NAMALWA (cell line): ENCODE data around the gene CD163L1.
A peak's percentile ranks its signal among the peaks of the same experiment; 100 is the strongest.
"Not testable (repeated sequence)": the region's sequence is repeated elsewhere in the genome, so short reads cannot be mapped to it uniquely, and the experiment has no call there.

Experiments
- DNase-seq: peaks from one replicate; pipeline ENCODE4 v3.0.0-alpha.2; 2015; ENCODE audit warnings: low spot score

The CD163L1 gene

GRCh38 chr12:7444076-7444475 lies at the start of gene CD163L1:
TSS of gene CD163L1 (minus strand) at chr12:7444153. CDS start at chr12:7444127, 26 bp downstream.
- no peak for DNase-seq

- no peak for DNase-seq
These were observed 49.1 kb upstream of the CD163L1 start for GRCh38 chr12:7493006-7493405.

- no peak for DNase-seq
These were observed 42.6 kb upstream of the CD163L1 start for GRCh38 chr12:7486512-7486911.

- DNase-seq: no peak
These were observed 41.1 kb upstream of the CD163L1 start for GRCh38 chr12:7485095-7485494.

- DNase-seq: no peak
These were observed 39.4 kb upstream of the CD163L1 start for GRCh38 chr12:7483343-7483742.

- no peak for DNase-seq
These were observed 35.8 kb upstream of the CD163L1 start for GRCh38 chr12:7479771-7480170.

GRCh38 chr12:7472060-7472459 lies 28.1 kb upstream of the CD163L1 start:
- no peak for DNase-seq

- DNase-seq: peak; percentile 78
These were observed 16.7 kb upstream of the CD163L1 start for GRCh38 chr12:7460375-7461259.

DNA sequence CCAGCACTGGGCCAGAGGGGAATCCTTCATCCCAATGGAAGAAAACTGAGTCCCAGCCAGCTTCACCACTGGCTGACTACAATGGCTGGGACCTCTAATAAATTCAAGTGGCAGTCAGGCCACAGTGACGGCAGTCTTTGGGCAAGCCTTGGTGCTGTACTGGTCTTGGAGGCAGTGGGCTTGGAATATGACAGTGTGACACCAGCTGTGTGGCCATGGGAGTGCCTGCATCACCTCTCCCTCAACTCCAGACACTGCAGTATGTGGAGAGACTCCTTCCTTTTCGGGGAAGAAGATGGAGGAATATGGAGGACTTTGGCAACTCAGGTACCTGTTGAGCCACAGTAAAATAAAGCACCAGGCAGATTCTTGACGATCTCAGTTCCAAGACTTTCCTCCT lies 16.0 kb upstream of the CD163L1 start:
- no peak for DNase-seq

GRCh38 chr12:7451756-7452155 lies 7.8 kb upstream of the CD163L1 start:
- DNase-seq: no peak

DNA sequence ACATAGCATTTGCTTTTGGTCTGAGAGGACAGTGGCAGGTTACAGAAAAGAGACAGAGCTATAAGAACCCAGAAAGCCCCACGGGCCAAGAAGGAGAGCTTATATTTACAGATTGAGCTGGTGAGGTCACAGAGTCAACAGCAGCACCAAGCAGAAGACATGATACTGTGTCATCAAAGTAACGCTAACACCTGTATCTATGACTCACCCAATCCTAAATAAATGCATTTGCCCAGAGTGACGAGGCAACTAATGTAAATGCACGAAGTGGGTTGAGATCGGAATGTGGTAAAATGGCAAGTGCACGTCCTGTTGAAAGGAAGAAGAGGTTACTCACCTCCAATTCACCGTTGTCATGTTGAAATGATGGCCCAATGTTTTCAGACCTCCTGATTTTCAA lies 6.7 kb upstream of the CD163L1 start:
- no peak for DNase-seq

- no peak for DNase-seq
These were observed 4.1 kb upstream of the CD163L1 start for GRCh38 chr12:7448099-7448498.

- no peak for DNase-seq
These were observed 584 bp upstream of the CD163L1 start for GRCh38 chr12:7444537-7444936.

DNA sequence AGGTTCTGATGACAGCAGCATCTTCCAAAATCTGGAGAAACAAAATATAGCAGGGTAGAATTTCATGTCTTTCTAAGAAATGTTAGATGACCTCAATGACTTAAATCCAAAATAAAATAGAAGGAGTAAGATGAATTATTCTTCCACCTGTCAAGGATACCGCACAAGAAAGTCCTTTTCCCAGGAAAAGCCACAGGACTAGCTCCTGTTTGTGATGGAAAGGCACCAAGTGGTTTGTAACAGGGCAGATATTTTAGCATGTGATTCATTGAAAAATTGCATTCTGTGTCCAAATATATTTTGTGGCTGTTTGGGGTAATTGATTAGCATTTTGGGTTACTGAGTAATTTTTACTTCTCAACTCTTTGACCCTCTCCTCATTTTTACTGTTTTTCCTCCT lies 2.7 kb downstream of the CD163L1 start:
- DNase-seq: no peak

DNA sequence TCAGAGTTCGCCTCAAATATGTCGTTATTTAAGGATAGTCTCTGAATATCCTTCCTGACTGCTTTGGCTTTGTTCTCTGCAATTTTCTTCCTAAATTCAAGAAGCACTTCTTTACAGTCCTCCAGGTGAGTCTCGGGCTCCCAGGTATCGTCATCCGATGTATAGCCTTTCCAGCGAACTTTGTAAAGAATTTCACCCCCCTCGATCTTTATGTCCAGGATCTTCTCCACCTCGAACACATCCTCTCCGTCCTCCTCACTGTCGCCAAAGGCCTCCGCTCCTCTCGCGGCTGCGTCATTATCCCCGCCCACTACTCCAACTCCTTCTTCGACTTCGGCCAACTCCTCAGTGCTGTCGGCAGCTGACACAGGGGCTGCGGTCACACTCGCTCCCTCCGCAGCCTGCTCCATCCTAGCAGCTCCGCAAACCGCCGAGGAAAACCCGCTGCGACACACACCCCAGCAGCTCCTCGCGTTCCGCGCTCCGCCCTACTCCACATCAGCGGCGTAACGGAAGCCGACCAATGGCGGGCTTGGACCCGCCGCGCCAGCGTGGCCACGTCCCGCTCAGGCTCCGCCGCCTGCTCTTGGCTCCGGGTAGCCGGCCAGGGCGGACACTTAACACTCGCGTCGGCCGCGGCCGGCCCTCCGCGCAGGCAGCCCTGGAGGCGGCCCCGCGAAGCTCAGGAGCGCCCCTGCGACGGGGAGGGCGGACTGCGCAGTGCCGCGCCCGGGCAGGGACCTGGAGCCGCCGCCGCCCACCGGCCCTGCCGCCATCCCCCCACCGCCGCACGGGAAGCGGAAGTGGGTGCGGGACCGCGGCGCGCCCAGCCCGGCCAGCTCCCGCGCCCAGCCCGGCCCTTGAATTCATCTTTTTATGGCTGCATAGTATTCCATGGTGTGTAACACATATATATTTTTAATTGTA lies 4.1 kb downstream of the CD163L1 start:
- no peak for DNase-seq

GRCh38 chr12:7438291-7438995 lies 5.5 kb downstream of the CD163L1 start:
- DNase-seq: not testable (repeated sequence)

GRCh38 chr12:7437494-7437893 lies 6.5 kb downstream of the CD163L1 start:
- not testable (repeated sequence) for DNase-seq

- DNase-seq: no peak
These were observed 9.3 kb downstream of the CD163L1 start for GRCh38 chr12:7434670-7435069.

DNA sequence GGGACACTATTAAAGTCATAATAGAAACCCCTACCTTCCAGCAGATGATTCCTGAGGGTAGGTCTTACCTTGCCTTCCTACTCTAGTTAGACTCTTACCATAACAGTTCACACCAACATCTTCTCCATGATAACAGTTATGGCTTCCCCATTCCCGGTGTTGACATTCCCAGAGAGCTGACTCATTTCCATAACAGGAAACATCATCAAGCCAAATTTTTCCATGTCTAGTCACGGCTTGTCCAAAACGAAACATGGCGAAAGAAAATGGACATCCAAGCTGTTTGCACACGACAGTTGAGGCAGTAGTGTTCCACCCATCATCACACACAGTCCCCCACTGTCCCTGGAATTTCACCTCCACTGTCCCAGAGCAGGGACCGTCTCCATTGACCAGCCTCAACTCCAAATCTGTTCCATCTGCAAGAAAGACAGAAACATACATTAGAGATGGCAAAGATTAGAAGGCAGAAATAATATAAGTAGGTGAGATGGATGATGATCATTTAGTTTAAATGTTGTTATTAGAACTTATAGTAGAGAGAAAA lies 10.6 kb downstream of the CD163L1 start:
- DNase-seq: no peak

- no peak for DNase-seq
These were observed 11.8 kb downstream of the CD163L1 start for GRCh38 chr12:7431993-7432685.

DNA sequence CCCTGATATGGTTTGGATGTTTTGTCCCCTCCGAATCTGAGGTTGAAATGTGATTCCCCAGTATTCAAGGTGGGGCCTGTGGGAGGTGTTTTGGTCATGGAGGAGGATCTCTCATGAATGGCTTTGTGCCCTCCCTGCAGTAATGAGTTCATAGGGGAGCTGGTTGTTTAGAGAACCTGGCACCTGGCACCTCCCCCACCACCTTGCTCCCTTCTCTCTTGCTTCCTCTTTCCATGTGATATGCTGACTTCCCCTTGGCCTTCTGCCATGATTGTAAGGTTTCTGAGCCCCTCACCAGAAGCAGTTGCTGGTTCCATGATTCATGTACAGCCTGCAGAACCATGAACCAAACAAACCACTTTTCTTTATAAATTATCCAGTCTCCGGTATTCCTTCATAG lies 32.6 kb downstream of the CD163L1 start:
- DNase-seq: peak; percentile 25
